PFSK-1 (cell line): Measurements from ENCODE around the gene GDF15.

Experiments used
- FOXP2 ChIP-seq: optimal IDR thresholded peaks from 2 replicates; pipeline ENCODE3; 2011; ENCODE audit warnings: borderline replicate concordance, control low read depth, inconsistent platforms; ENCODE audit not compliant: insufficient read depth; ENCODE audit errors: extremely low read length, extremely low read depth
- POLR2AphosphoS5 ChIP-seq: IDR thresholded peaks from 2 replicates; pipeline ENCODE4 v1.6.1; 2012; ENCODE audit warnings: low read depth, mild to moderate bottlenecking, control low read depth, low read length, moderate library complexity
- REST ChIP-seq, 2 experiments: IDR thresholded peaks; 2 replicates each; pipeline versions ENCODE4 v1.6.1 to v1.8.0; 2011 to 2012; ENCODE audit warnings: low read depth in 2 of 2, low read length in 2 of 2, control low read depth in 1 of 2, inconsistent platforms in 1 of 2, mild to moderate bottlenecking in 1 of 2, moderate library complexity in 1 of 2; ENCODE audit not compliant: insufficient read depth in 1 of 2
- SIN3A ChIP-seq: IDR thresholded peaks from 2 replicates; pipeline ENCODE4 v1.6.1; 2012; ENCODE audit warnings: mild to moderate bottlenecking, low read length, moderate library complexity, borderline replicate concordance; ENCODE audit not compliant: insufficient read depth
- TAF1 ChIP-seq: IDR thresholded peaks from 2 replicates; pipeline ENCODE4 v1.6.1; 2012; ENCODE audit warnings: low read length, control low read depth, borderline replicate concordance; ENCODE audit not compliant: insufficient read depth

Gene GDF15

GRCh38 chr19:18386543-18387271 lies 749 bp downstream of the GDF15 start:
- TF ChIP-seq FOXP2 (no peak), TAF1 (no peak), REST (IDR thresholded peaks at IDR 0.05; ENCODE audit: insufficient read depth in 1 of 2, low read depth in 2 of 2, low read length in 2 of 2) (no peak), SIN3A (no peak), POLR2AphosphoS5 (no peak)

GRCh38 chr19:18388100-18388959 lies 2.4 kb downstream of the GDF15 start:
- TF ChIP-seq FOXP2 (peak; percentile 98), REST (IDR thresholded peaks at IDR 0.05; ENCODE audit: insufficient read depth in 1 of 2, low read depth in 2 of 2, low read length in 2 of 2) (no peak)

- TF ChIP-seq FOXP2 (no peak), POLR2AphosphoS5 (no peak), REST (IDR thresholded peaks at IDR 0.05; ENCODE audit: insufficient read depth in 1 of 2, low read depth in 2 of 2, low read length in 2 of 2) (no peak), SIN3A (no peak), TAF1 (no peak)
These were observed 3.2 kb downstream of the GDF15 start for GRCh38 chr19:18388960-18389725.

- TF ChIP-seq TAF1 (no peak), REST (IDR thresholded peaks at IDR 0.05; ENCODE audit: insufficient read depth in 1 of 2, low read depth in 2 of 2, low read length in 2 of 2) (no peak), SIN3A (no peak), FOXP2 (no peak), POLR2AphosphoS5 (no peak)
These were observed 3.7 kb downstream of the GDF15 start for GRCh38 chr19:18389726-18390064.
